Neural progenitor cell (in vitro differentiated cells): ENCODE data around the gene IMMP1L. TPM values are rescaled to one million over a fixed set of nuclear protein-coding genes. Genes with fewer than 3 reads are reported as not detected.

Source experiments
- DNase-seq: peaks from one replicate; pipeline ENCODE4 v3.0.0-alpha.2; 2016; ENCODE audit warnings: low spot score
- H2AFZ ChIP-seq: fragments of 200-600 bp; sonication (generic); replicated peaks from 2 replicates; pipeline ENCODE4 v1.6.1; 2016; ENCODE audit warnings: antibody characterized with exemption
- H3F3A ChIP-seq: fragments of 200-600 bp; sonication (generic); 2 replicates; pipeline ENCODE4 v1.6.1; 2016; ENCODE audit warnings: antibody characterized with exemption, low read depth
- H3K27ac ChIP-seq: fragments of 200-600 bp; sonication (generic); 2 replicates; pipeline ENCODE4 v1.5.1; 2016; ENCODE audit warnings: mild to moderate bottlenecking
- H3K27me3 ChIP-seq: fragments of 200-600 bp; sonication (generic); 2 replicates; pipeline ENCODE4 v1.6.1; 2016; ENCODE audit warnings: mild to moderate bottlenecking, moderate library complexity
- H3K36me3 ChIP-seq: fragments of 200-600 bp; sonication (generic); 2 replicates; pipeline ENCODE4 v1.5.1; 2016
- H3K4me1 ChIP-seq: fragments of 200-600 bp; sonication (generic); 2 replicates; pipeline ENCODE4 v1.6.1; 2016; ENCODE audit warnings: mixed run types
- H3K4me2 ChIP-seq: fragments of 200-600 bp; sonication (generic); 2 replicates; pipeline ENCODE4 v1.6.1; 2016
- H3K4me3 ChIP-seq: fragments of 200-600 bp; sonication (generic); 2 replicates; pipeline ENCODE4 v1.5.1; 2016
- H3K79me2 ChIP-seq: fragments of 200-600 bp; sonication (generic); 2 replicates; pipeline ENCODE4 v1.6.1; 2016; ENCODE audit warnings: low read depth
- H3K9ac ChIP-seq: fragments of 200-600 bp; sonication (generic); 2 replicates; pipeline ENCODE4 v1.6.1; 2016
- H3K9me3 ChIP-seq: fragments of 200-600 bp; sonication (generic); 2 replicates; pipeline ENCODE4 v1.5.1; 2016; ENCODE audit warnings: low read depth
- H4K20me1 ChIP-seq: fragments of 200-600 bp; sonication (generic); 2 replicates; pipeline ENCODE4 v1.6.1; 2016; ENCODE audit warnings: low read depth
- H3K27ac Mint-ChIP-seq: 3 replicates; pipeline ENCODE4 v1.8.0; 2021; ENCODE audit warnings: mixed read lengths
- H3K27me3 Mint-ChIP-seq: 2 replicates; pipeline ENCODE4 v1.8.0; 2022; ENCODE audit warnings: low read depth, mild to moderate bottlenecking, inconsistent platforms, moderate library complexity, mixed read lengths; ENCODE audit not compliant: insufficient read depth
- H3K36me3 Mint-ChIP-seq: 3 replicates; pipeline ENCODE4 v1.8.0; 2021; ENCODE audit warnings: mixed read lengths
- H3K4me1 Mint-ChIP-seq: 3 replicates; pipeline ENCODE4 v1.8.0; 2021; ENCODE audit warnings: mixed read lengths
- H3K4me3 Mint-ChIP-seq: 3 replicates; pipeline ENCODE4 v1.8.0; 2021; ENCODE audit warnings: mild to moderate bottlenecking, moderate library complexity, mixed read lengths
- H3K9me3 Mint-ChIP-seq: 3 replicates; pipeline ENCODE4 v1.8.0; 2020; ENCODE audit warnings: mixed read lengths
- CTCF ChIP-seq: fragments of 200-600 bp; sonication (generic); IDR thresholded peaks from 2 replicates; pipeline ENCODE4 v1.5.1; 2017; ENCODE audit warnings: antibody characterized with exemption, mild to moderate bottlenecking
- EZH2 ChIP-seq: fragments of 200-600 bp; sonication (generic); IDR thresholded peaks from 2 replicates; pipeline ENCODE4 v1.6.1; 2017; ENCODE audit warnings: antibody characterized with exemption, mild to moderate bottlenecking, moderate library complexity
- EZH2phosphoT487 ChIP-seq: fragments of 200-600 bp; sonication (generic); IDR thresholded peaks from 2 replicates; pipeline ENCODE4 v1.6.1; 2017; ENCODE audit warnings: antibody characterized with exemption
- total RNA-seq: library from RNA; depleted of rRNA; stranded (reverse); fragments of >200 nt; gene quantifications from 2 replicates; pipeline ENCODE4 v1.2.3, GENCODE V29; 2015; ENCODE audit warnings: low replicate concordance

Gene IMMP1L
- total RNA-seq, 1 donor from 2014 or later = 122 TPM

- no peak overlapping the region for H3K4me3 Mint-ChIP-seq
- Histone ChIP-seq H3K79me2 (peaks cover 35% of the 10 kb centered on the region), H3K9ac (no peak overlapping the region), H3K27ac (peak overlapping the region; percentile 96), H3K36me3 (no peaks in the 10 kb centered on the region), H3K4me3 (no peak overlapping the region), H2AFZ (no peak overlapping the region), H3K4me2 (peak overlapping the region; percentile 73), H4K20me1 (no peaks in the 10 kb centered on the region), H3K27me3 (no peaks in the 10 kb centered on the region), H3K9me3 (no peaks in the 10 kb centered on the region), H3F3A (peaks cover 57% of the 10 kb centered on the region), H3K4me1 (peaks cover 78% of the 10 kb centered on the region)
- H3K36me3 Mint-ChIP-seq = peaks cover 19% of the 10 kb centered on the region
- peak overlapping the region; percentile 39 for H3K27ac Mint-ChIP-seq
- H3K4me1 Mint-ChIP-seq = peaks cover 68% of the 10 kb centered on the region
- no peaks in the 10 kb centered on the region for H3K27me3 Mint-ChIP-seq
- H3K9me3 Mint-ChIP-seq = peaks cover 3% of the 10 kb centered on the region
- no peak for TF ChIP-seq EZH2
- no peak for TF ChIP-seq EZH2phosphoT487
- no peak for TF ChIP-seq CTCF
- no peak for DNase-seq
These were observed 91.6 kb downstream of the IMMP1L start for GRCh38 chr11:31417816-31418215.

- H3K27ac Mint-ChIP-seq = peak overlapping the region; percentile 39
- peak overlapping the region; percentile 73 for H3K4me2 ChIP-seq
- H3K4me1 Mint-ChIP-seq = peaks cover 64% of the 10 kb centered on the region
These were observed 92.1 kb downstream of the IMMP1L start for GRCh38 chr11:31417357-31417756.

GRCh38 chr11:31415435-31415834, 94.0 kb downstream of the IMMP1L start:
- TF ChIP-seq CTCF (no peak), EZH2phosphoT487 (no peak), EZH2 (no peak)
- peaks cover 7% of the 10 kb centered on the region for H3K36me3 ChIP-seq
- DNase-seq = no peak
- peaks cover 43% of the 10 kb centered on the region for H3F3A ChIP-seq
- no peaks in the 10 kb centered on the region for H3K27me3 ChIP-seq
- no peak overlapping the region for H3K27ac ChIP-seq
- H3K27ac Mint-ChIP-seq = no peak overlapping the region
- peaks cover 60% of the 10 kb centered on the region for H3K4me1 ChIP-seq
- H3K9ac ChIP-seq = no peak overlapping the region
- H3K36me3 Mint-ChIP-seq = peaks cover 27% of the 10 kb centered on the region
- peaks cover 5% of the 10 kb centered on the region for H3K9me3 ChIP-seq
- H3K79me2 ChIP-seq = peaks cover 53% of the 10 kb centered on the region
- H4K20me1 ChIP-seq = no peaks in the 10 kb centered on the region
- H3K4me3 ChIP-seq = no peak overlapping the region
- peaks cover 46% of the 10 kb centered on the region for H3K4me1 Mint-ChIP-seq
- no peak overlapping the region for H3K4me3 Mint-ChIP-seq
- H3K27me3 Mint-ChIP-seq = no peaks in the 10 kb centered on the region
- no peak overlapping the region for H3K4me2 ChIP-seq
- H3K9me3 Mint-ChIP-seq = peaks cover 14% of the 10 kb centered on the region
- no peak overlapping the region for H2AFZ ChIP-seq

More at GRCh38 chr11:31417357-31417756, 92.1 kb downstream of the IMMP1L start:
- H3K27me3 Mint-ChIP-seq = no peaks in the 10 kb centered on the region
- no peak overlapping the region for H2AFZ ChIP-seq
- no peaks in the 10 kb centered on the region for H4K20me1 ChIP-seq
- H3K36me3 ChIP-seq = no peaks in the 10 kb centered on the region
- peaks cover 77% of the 10 kb centered on the region for H3K4me1 ChIP-seq
- peak; percentile 65 for DNase-seq
- H3K4me3 ChIP-seq = no peak overlapping the region
- no peaks in the 10 kb centered on the region for H3K27me3 ChIP-seq
- H3K4me3 Mint-ChIP-seq = no peak overlapping the region
- H3F3A ChIP-seq = peaks cover 57% of the 10 kb centered on the region
- H3K9me3 Mint-ChIP-seq = peaks cover 6% of the 10 kb centered on the region
- H3K9me3 ChIP-seq = no peaks in the 10 kb centered on the region
- no peak for TF ChIP-seq EZH2phosphoT487
- H3K27ac ChIP-seq = peak overlapping the region; percentile 96
- peaks cover 40% of the 10 kb centered on the region for H3K79me2 ChIP-seq
- peaks cover 19% of the 10 kb centered on the region for H3K36me3 Mint-ChIP-seq
- H3K9ac ChIP-seq = no peak overlapping the region

GRCh38 chr11:31414338-31414737, 95.1 kb downstream of the IMMP1L start:
- Histone ChIP-seq H4K20me1 (no peaks in the 10 kb centered on the region), H3K4me3 (no peak overlapping the region), H3K79me2 (peaks cover 50% of the 10 kb centered on the region), H3K27me3 (no peaks in the 10 kb centered on the region), H3K27ac (peak overlapping the region; percentile 25), H3K9ac (no peak overlapping the region), H3K9me3 (peaks cover 10% of the 10 kb centered on the region), H2AFZ (no peak overlapping the region), H3F3A (peaks cover 32% of the 10 kb centered on the region), H3K4me2 (no peak overlapping the region), H3K36me3 (peaks cover 11% of the 10 kb centered on the region), H3K4me1 (peaks cover 49% of the 10 kb centered on the region)
- no peak for DNase-seq
- Mint-ChIP-seq H3K4me3 (no peak overlapping the region), H3K4me1 (peaks cover 36% of the 10 kb centered on the region), H3K27ac (no peak overlapping the region), H3K27me3 (no peaks in the 10 kb centered on the region), H3K36me3 (peaks cover 33% of the 10 kb centered on the region), H3K9me3 (peaks cover 19% of the 10 kb centered on the region)
- TF ChIP-seq CTCF (no peak), EZH2 (no peak), EZH2phosphoT487 (no peak)
